ENCODE results near the gene LRRC14B. TPM values are rescaled to one million over a fixed set of nuclear protein-coding genes. Genes with fewer than 3 reads are reported as not detected.
"Not testable (repeated sequence)": the region's sequence is repeated elsewhere in the genome, so short reads cannot be mapped to it uniquely, and the experiment has no call there.

The LRRC14B gene
- total RNA-seq, 4 donors from 2014 or later: not detected

- no peak for DNase-seq
- TF ChIP-seq CTCF (IDR thresholded peaks at IDR 0.05) (no peak), POLR2A (IDR thresholded peaks at IDR 0.05) (no peak)
- Histone ChIP-seq H3K36me3 (no peaks in the 10 kb centered on the region), H3K27me3 (no peaks in the 10 kb centered on the region), H3K27ac (no peak overlapping the region), H3K4me1 (peaks cover 0 to 11% (median 0%) of the 10 kb centered on the region in 4 donors), H3K4me3 (no peak overlapping the region), H3K9me3 (no peaks in the 10 kb centered on the region)
Measured at GRCh38 chr5:213803-214395, 22.6 kb downstream of the LRRC14B start.

GRCh38 chr5:215256-215655 lies 24.0 kb downstream of the LRRC14B start:
- not testable (repeated sequence) for H3K27me3 ChIP-seq, H3K9me3 ChIP-seq, DNase-seq, H3K36me3 ChIP-seq, H3K4me3 ChIP-seq, H3K27ac ChIP-seq
- peaks cover 0 to 11% (median under 1%) of the 10 kb centered on the region in 4 donors for H3K4me1 ChIP-seq

GRCh38 chr5:216076-216475 lies 24.8 kb downstream of the LRRC14B start:
- H3K27me3 ChIP-seq, H3K27ac ChIP-seq, H3K4me3 ChIP-seq, H3K36me3 ChIP-seq, DNase-seq, H3K9me3 ChIP-seq: not testable (repeated sequence)
- peaks cover 0 to 18% (median 5%) of the 10 kb centered on the region in 4 donors for H3K4me1 ChIP-seq

GRCh38 chr5:217494-218456 lies 26.5 kb downstream of the LRRC14B start, which contains the start of the genes CCDC127 and SDHA:
Gene CCDC127, minus strand, starts transcription at chr5:218153. Its CDS starts 1,304 bp downstream, at chr5:216849.
Gene SDHA, plus strand, starts transcription at chr5:218320. Its CDS starts 36 bp downstream, at chr5:218356.
- H3K4me1 ChIP-seq: peaks cover 0 to 27% (median 5%) of the 10 kb centered on the region in 4 donors
- peak within 1 kb of the TSS; percentile 79 to 97 (median 88) for H3K4me3 ChIP-seq
- H3K27me3 ChIP-seq, H3K36me3 ChIP-seq, H3K9me3 ChIP-seq: not testable (repeated sequence)
- peak; percentile 80 to 89 for TF ChIP-seq POLR2A (IDR thresholded peaks at IDR 0.05)
- peak in 2 of 6 experiments; percentile 9 to 17 for TF ChIP-seq CTCF (IDR thresholded peaks at IDR 0.05)
- peak; percentile 93 to 98 (median 97) for DNase-seq
- peak within 1 kb of the TSS; percentile 95 for H3K27ac ChIP-seq

GRCh38 chr5:218457-219291 lies 27.4 kb downstream of the LRRC14B start:
- Histone ChIP-seq H3K27ac (peak overlapping the region; percentile 95), H3K4me1 (peaks cover 0 to 31% (median 5%) of the 10 kb centered on the region in 4 donors), H3K27me3 (no peaks in the 10 kb centered on the region), H3K4me3 (peak overlapping the region; percentile 79 to 97 (median 88)), H3K36me3 (no peaks in the 10 kb centered on the region), H3K9me3 (no peaks in the 10 kb centered on the region)
- TF ChIP-seq POLR2A (IDR thresholded peaks at IDR 0.05) (no peak), CTCF (IDR thresholded peaks at IDR 0.05) (peak in 2 of 6 experiments; percentile 5 to 14)
- DNase-seq: peak; percentile 47 to 72 (median 66)

- DNase-seq: peak; percentile 52 to 56 (median 53)
- no peak for TF ChIP-seq POLR2A (IDR thresholded peaks at IDR 0.05)
- no peak for TF ChIP-seq CTCF (IDR thresholded peaks at IDR 0.05)
- Histone ChIP-seq H3K9me3 (no peaks in the 10 kb centered on the region), H3K4me3 (peak overlapping the region; percentile 79 to 97 (median 88)), H3K27me3 (no peaks in the 10 kb centered on the region), H3K4me1 (peaks cover 0 to 31% (median 5%) of the 10 kb centered on the region in 4 donors), H3K27ac (peak overlapping the region; percentile 95), H3K36me3 (peaks cover 0 to 8% (median 0%) of the 10 kb centered on the region in 3 donors)
Measured at GRCh38 chr5:219460-219863, 28.2 kb downstream of the LRRC14B start.

Measured in Peyer's patch (tissue), 4 donors.